OCI-LY7 (cell line): ENCODE data around the gene RPS6KA2.

ENCODE experiments used
- EZH2phosphoT487 ChIP-seq: fragments of 200-600 bp; sonication (generic); IDR thresholded peaks from 2 replicates; pipeline ENCODE4 v1.6.1; 2018; ENCODE audit warnings: low read depth, borderline replicate concordance, mild to moderate bottlenecking, mixed run types, antibody characterized with exemption, low read length, moderate library complexity, mixed read lengths
- TF ChIP-seq, protein P1 (sequence below): fragments of 200-600 bp; sonication (generic); conservative IDR thresholded peaks from 2 replicates; pipeline ENCODE4 v1.5.1; 2014; ENCODE audit warnings: mild to moderate bottlenecking, antibody characterized with exemption, low read length, moderate library complexity, mixed read lengths

DNA sequence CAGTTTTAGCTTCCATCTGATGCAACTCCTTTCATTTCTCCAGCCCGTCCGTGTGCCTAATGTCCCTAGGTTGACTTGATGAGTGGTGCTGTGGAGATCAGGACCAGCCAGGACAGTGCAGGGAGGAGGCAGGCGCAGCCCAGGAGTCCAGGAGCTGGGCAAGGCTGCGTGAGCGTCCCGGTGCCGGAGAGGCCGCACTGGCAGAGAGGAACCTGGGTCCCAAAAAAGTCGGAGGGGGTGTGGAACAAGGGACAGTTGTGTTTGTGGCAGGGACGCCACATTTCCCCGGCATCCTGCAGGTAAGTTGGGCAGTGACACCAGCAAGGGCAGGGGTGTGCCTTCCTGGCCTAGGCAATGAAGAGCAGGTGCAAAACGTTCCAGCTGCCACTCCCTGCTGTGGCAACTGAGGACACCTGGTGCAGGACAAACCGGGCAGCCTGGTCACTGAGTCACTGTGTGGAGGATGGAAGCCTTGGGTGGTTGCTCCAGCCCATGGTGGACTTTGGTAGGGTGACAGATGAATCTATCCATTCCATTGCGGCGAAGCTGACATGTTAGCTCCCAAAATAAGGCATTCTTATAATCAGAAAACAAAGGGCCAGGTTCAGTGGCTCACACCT lies 93.7 kb downstream of the RPS6KA2 start:
- TF ChIP-seq, protein P1, sequence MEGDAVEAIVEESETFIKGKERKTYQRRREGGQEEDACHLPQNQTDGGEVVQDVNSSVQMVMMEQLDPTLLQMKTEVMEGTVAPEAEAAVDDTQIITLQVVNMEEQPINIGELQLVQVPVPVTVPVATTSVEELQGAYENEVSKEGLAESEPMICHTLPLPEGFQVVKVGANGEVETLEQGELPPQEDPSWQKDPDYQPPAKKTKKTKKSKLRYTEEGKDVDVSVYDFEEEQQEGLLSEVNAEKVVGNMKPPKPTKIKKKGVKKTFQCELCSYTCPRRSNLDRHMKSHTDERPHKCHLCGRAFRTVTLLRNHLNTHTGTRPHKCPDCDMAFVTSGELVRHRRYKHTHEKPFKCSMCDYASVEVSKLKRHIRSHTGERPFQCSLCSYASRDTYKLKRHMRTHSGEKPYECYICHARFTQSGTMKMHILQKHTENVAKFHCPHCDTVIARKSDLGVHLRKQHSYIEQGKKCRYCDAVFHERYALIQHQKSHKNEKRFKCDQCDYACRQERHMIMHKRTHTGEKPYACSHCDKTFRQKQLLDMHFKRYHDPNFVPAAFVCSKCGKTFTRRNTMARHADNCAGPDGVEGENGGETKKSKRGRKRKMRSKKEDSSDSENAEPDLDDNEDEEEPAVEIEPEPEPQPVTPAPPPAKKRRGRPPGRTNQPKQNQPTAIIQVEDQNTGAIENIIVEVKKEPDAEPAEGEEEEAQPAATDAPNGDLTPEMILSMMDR: no peak
- no peak for TF ChIP-seq EZH2phosphoT487
